ENCODE results near the gene MACF1. TPM values are rescaled to one million over a fixed set of nuclear protein-coding genes. Genes with fewer than 3 reads are reported as not detected.
A peak's percentile ranks its signal among the peaks of the same experiment; 100 is the strongest.

Gene MACF1
- total and polyA plus RNA-seq, 8 donors = 16.8 to 662 (median 236) TPM

DNA sequence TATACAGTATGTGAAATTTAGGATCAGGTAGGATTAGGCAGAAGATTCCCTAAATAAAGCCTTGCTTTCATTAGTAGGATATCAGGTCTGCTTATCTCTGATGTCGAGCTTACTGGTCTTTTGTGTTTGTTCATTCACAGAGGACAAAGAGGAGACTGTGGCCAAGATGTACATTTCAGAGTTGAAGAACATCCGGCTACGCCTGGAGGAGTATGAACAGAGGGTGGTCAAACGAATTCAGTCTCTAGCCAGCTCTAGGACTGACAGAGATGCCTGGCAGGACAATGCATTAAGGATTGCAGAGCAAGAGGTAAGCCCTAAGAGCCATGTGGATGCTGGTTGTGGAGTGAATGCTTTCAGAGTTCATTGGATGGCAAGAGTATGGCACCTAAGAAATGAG, 106.2 kb downstream of the MACF1 start:
- no peak overlapping the region for H3K27ac ChIP-seq
- DNase-seq = no peak
- H3K36me3 ChIP-seq = peaks cover 31 to 98% (median 97%) of the 10 kb centered on the region in 4 donors
- H3K27me3 ChIP-seq = no peaks in the 10 kb centered on the region
- H3K4me3 ChIP-seq = no peak overlapping the region
- no peaks in the 10 kb centered on the region for H3K9me3 ChIP-seq
- no peak for TF ChIP-seq EP300 (IDR thresholded peaks at IDR 0.05)
- TF ChIP-seq CTCF (IDR thresholded peaks at IDR 0.05) = no peak
- TF ChIP-seq POLR2AphosphoS5 (IDR thresholded peaks at IDR 0.05) = no peak
- no peak for TF ChIP-seq POLR2A (IDR thresholded peaks at IDR 0.05)
- H3K4me1 ChIP-seq = peaks cover 0 to 5% (median 0%) of the 10 kb centered on the region in 4 donors
- 43 to 67% (median 61%) methylated on average over 4 of the region's 4 CpGs for WGBS, 5 donors
- intact Hi-C loops (cut with DNase I; ENCODE audit: low total_unique reads) = no loop called here

- Histone ChIP-seq H3K36me3 (peaks cover 54 to 100% (median 99%) of the 10 kb centered on the region in 4 donors), H3K4me1 (no peaks in the 10 kb centered on the region), H3K4me3 (no peak overlapping the region), H3K9me3 (no peaks in the 10 kb centered on the region), H3K27ac (no peak overlapping the region), H3K27me3 (no peaks in the 10 kb centered on the region)
- intact Hi-C loops (cut with DNase I; ENCODE audit: low total_unique reads) = no loop called here
- TF ChIP-seq CTCF (IDR thresholded peaks at IDR 0.05) (no peak), POLR2A (IDR thresholded peaks at IDR 0.05) (no peak), POLR2AphosphoS5 (IDR thresholded peaks at IDR 0.05) (no peak), EP300 (IDR thresholded peaks at IDR 0.05) (no peak)
- WGBS, 5 donors = 84 to 97% (median 92%) methylated on average over 8 of the region's 8 CpGs
- DNase-seq = no peak
These were observed 112.6 kb downstream of the MACF1 start for GRCh38 chr1:39317111-39317510.

- peaks cover 64 to 100% (median 99%) of the 10 kb centered on the region in 4 donors for H3K36me3 ChIP-seq
- H3K4me1 ChIP-seq = no peaks in the 10 kb centered on the region
- 64 to 71% (median 67%) methylated on average over 6 of the region's 6 CpGs for WGBS, 5 donors
- peak in 1 of 2 donors; percentile 26 for DNase-seq
- H3K27ac ChIP-seq = peak overlapping the region in 2 of 5 donors; percentile 25 to 29
- no peaks in the 10 kb centered on the region for H3K9me3 ChIP-seq
- intact Hi-C loops (cut with DNase I; ENCODE audit: low total_unique reads) = no loop called here
- H3K27me3 ChIP-seq = no peaks in the 10 kb centered on the region
- TF ChIP-seq POLR2AphosphoS5 (IDR thresholded peaks at IDR 0.05) = no peak
- TF ChIP-seq EP300 (IDR thresholded peaks at IDR 0.05) = no peak
- TF ChIP-seq CTCF (IDR thresholded peaks at IDR 0.05) = no peak
- no peak for TF ChIP-seq POLR2A (IDR thresholded peaks at IDR 0.05)
- no peak overlapping the region for H3K4me3 ChIP-seq
These were observed 113.6 kb downstream of the MACF1 start for GRCh38 chr1:39317910-39318633.

GRCh38 chr1:39321979-39322378, 117.5 kb downstream of the MACF1 start:
- TF ChIP-seq EP300 (IDR thresholded peaks at IDR 0.05) (no peak), POLR2AphosphoS5 (IDR thresholded peaks at IDR 0.05) (no peak), POLR2A (IDR thresholded peaks at IDR 0.05) (no peak), CTCF (IDR thresholded peaks at IDR 0.05) (no peak)
- 87 to 100% (median 97%) methylated on average over 1 of the region's 1 CpG for WGBS, 5 donors
- intact Hi-C loops (cut with DNase I; ENCODE audit: low total_unique reads) = no loop called here
- no peaks in the 10 kb centered on the region for H3K4me1 ChIP-seq
- no peaks in the 10 kb centered on the region for H3K9me3 ChIP-seq
- H3K4me3 ChIP-seq = no peak overlapping the region
- H3K27ac ChIP-seq = no peak overlapping the region
- no peaks in the 10 kb centered on the region for H3K27me3 ChIP-seq
- DNase-seq = no peak
- peaks cover 74 to 100% (median 100%) of the 10 kb centered on the region in 4 donors for H3K36me3 ChIP-seq
